AG09309 (cell line): Measurements from ENCODE around the gene ATM.
A peak's percentile ranks its signal among the peaks of the same experiment; 100 is the strongest.

Experiments used
- DNase-seq: peaks from one replicate; pipeline ENCODE4 v3.0.0-alpha.2; 2010; ENCODE audit warnings: low read depth
- H3K4me3 ChIP-seq: 2 replicates; pipeline ENCODE4 v1.5.1; 2011; ENCODE audit warnings: mild to moderate bottlenecking, low read depth, low read length, moderate library complexity; ENCODE audit not compliant: control insufficient read depth
- CTCF ChIP-seq: IDR thresholded peaks from 2 replicates; pipeline ENCODE4 v1.5.1; 2011; ENCODE audit warnings: mild to moderate bottlenecking, low read depth, low read length, inconsistent platforms; ENCODE audit not compliant: insufficient read depth, control insufficient read depth; ENCODE audit errors: missing control alignments

ATM gene

GRCh38 chr11:108199446-108200321, 23.2 kb upstream of the ATM start:
- no peak overlapping the region for H3K4me3 ChIP-seq
- peak; percentile 16 for DNase-seq
- no peak for TF ChIP-seq CTCF

GRCh38 chr11:108203075-108203474, 19.8 kb upstream of the ATM start:
- DNase-seq: no peak
- no peak overlapping the region for H3K4me3 ChIP-seq
- TF ChIP-seq CTCF: no peak

- DNase-seq: no peak
- TF ChIP-seq CTCF: no peak
- H3K4me3 ChIP-seq: no peak overlapping the region
These were observed 18.5 kb upstream of the ATM start for GRCh38 chr11:108204376-108204775.

GRCh38 chr11:108204929-108205499, 17.9 kb upstream of the ATM start:
- no peak for TF ChIP-seq CTCF
- no peak overlapping the region for H3K4me3 ChIP-seq
- no peak for DNase-seq

- no peak for DNase-seq
- no peak overlapping the region for H3K4me3 ChIP-seq
- no peak for TF ChIP-seq CTCF
These were observed 16.7 kb upstream of the ATM start for GRCh38 chr11:108206171-108206570.

- no peak for DNase-seq
- no peak for TF ChIP-seq CTCF
- H3K4me3 ChIP-seq: no peak overlapping the region
These were observed 15.7 kb upstream of the ATM start for GRCh38 chr11:108206969-108207682.
